PC-9 (cell line): ENCODE results near the gene LRIG2. TPM values are rescaled to one million over a fixed set of nuclear protein-coding genes. Genes with fewer than 3 reads are reported as not detected.

Source experiments
- BruUV-seq: library from RNA; stranded (reverse); fragments of 400-500 nt; replicated peaks from 2 replicates; lab custom pipeline; 2021; lab: Mats Ljungman, UMichigan
- CTCF ChIA-PET: fragments of 300-600 bp; sonication (Branson Sonifier 250); formaldehyde crosslinking; loops from one replicate; lab custom pipeline; 2022; ENCODE audit warnings: antibody characterized with exemption; lab: Charles Lee
- POLR2A ChIA-PET: fragments of 300-600 bp; sonication (Branson Sonifier 250); formaldehyde crosslinking; loops from one replicate; lab custom pipeline; 2022; ENCODE audit warnings: antibody characterized with exemption; ENCODE audit not compliant: unreplicated experiment; lab: Charles Lee
- DNase-seq, 2 experiments: peaks; one replicate each; pipeline versions ENCODE4 v3.0.0 to v3.0.0-alpha.2; 2015 to 2022; ENCODE audit warnings: mixed read lengths in 1 of 2
- H2AFZ ChIP-seq: fragments of 200-600 bp; sonication (generic); 2 replicates; pipeline ENCODE4 v1.8.1; 2017; ENCODE audit warnings: antibody characterized with exemption
- H3F3A ChIP-seq: fragments of 200-600 bp; sonication (generic); 2 replicates; pipeline ENCODE4 v1.8.1; 2017; ENCODE audit warnings: antibody characterized with exemption, mild to moderate bottlenecking, low read depth; ENCODE audit not compliant: insufficient read depth
- H3K27ac ChIP-seq: fragments of 200-600 bp; sonication (generic); 2 replicates; pipeline ENCODE4 v1.6.1; 2016; ENCODE audit warnings: mixed run types
- H3K27me3 ChIP-seq: fragments of 200-600 bp; sonication (generic); 2 replicates; pipeline ENCODE4 v1.6.1; 2016; ENCODE audit warnings: low read depth, mixed run types; ENCODE audit not compliant: insufficient read depth
- H3K36me3 ChIP-seq: fragments of 200-600 bp; sonication (generic); 2 replicates; pipeline ENCODE4 v1.6.1; 2016; ENCODE audit warnings: low read depth, mixed run types
- H3K4me1 ChIP-seq: fragments of 200-600 bp; sonication (generic); replicated peaks from 2 replicates; pipeline ENCODE4 v1.6.1; 2016; ENCODE audit warnings: mixed run types; ENCODE audit not compliant: insufficient read depth
- H3K4me2 ChIP-seq: fragments of 200-600 bp; sonication (generic); 2 replicates; pipeline ENCODE4 v1.6.1; 2017; ENCODE audit warnings: mixed run types
- H3K4me3 ChIP-seq: fragments of 200-600 bp; sonication (generic); 2 replicates; pipeline ENCODE4 v1.6.1; 2016; ENCODE audit warnings: mixed run types
- H3K79me2 ChIP-seq: fragments of 200-600 bp; sonication (generic); 2 replicates; pipeline ENCODE4 v1.6.1; 2017; ENCODE audit warnings: low read depth, mixed run types
- H3K9me2 ChIP-seq: fragments of 200-600 bp; sonication (generic); 2 replicates; pipeline ENCODE4 v1.8.1; 2017; ENCODE audit warnings: mild to moderate bottlenecking; ENCODE audit not compliant: insufficient read depth
- H3K9me3 ChIP-seq: fragments of 200-600 bp; sonication (generic); 2 replicates; pipeline ENCODE4 v1.8.1; 2016; ENCODE audit warnings: low read depth; ENCODE audit not compliant: insufficient read depth
- H4K20me1 ChIP-seq: fragments of 200-600 bp; sonication (generic); 2 replicates; pipeline ENCODE4 v1.8.1; 2017; ENCODE audit not compliant: insufficient read depth
- CTCF ChIP-seq: fragments of 200-600 bp; sonication (generic); conservative IDR thresholded peaks from 2 replicates; pipeline ENCODE4 v1.6.1; 2017; ENCODE audit warnings: mixed run types, antibody characterized with exemption, mild to moderate bottlenecking, moderate library complexity
- EZH2 ChIP-seq: fragments of 200-600 bp; sonication (generic); IDR thresholded peaks from 2 replicates; pipeline ENCODE4 v1.8.0; 2017; ENCODE audit warnings: antibody characterized with exemption, low read depth
- intact Hi-C: fragments of 100-400 bp; cut with micrococcal nuclease; formaldehyde crosslinking; loops from one replicate; pipeline ENCODE4 v1.10.0; 2022; ENCODE audit not compliant: unreplicated experiment
- total RNA-seq: library from RNA; stranded (reverse); gene quantifications from 2 replicates; pipeline ENCODE4 v1.2.3, GENCODE V29; 2021

LRIG2 gene
- total RNA-seq, 1 experiment from 2014 or later, result 10.6 TPM

GRCh38 chr1:113125517-113125916 is 52.5 kb downstream of the LRIG2 start:
- Histone ChIP-seq H3K4me1 (no peaks in the 10 kb centered on the region), H3F3A (peaks cover 6% of the 10 kb centered on the region; the same call in 1 of the 2 replicates), H3K27me3 (no peaks in the 10 kb centered on the region), H3K4me2 (no peak overlapping the region), H3K9me2 (no peaks in the 10 kb centered on the region), H3K4me3 (no peak overlapping the region), H3K79me2 (no peaks in the 10 kb centered on the region), H2AFZ (no peak overlapping the region), H4K20me1 (no peaks in the 10 kb centered on the region; the same call in 1 of the 2 replicates), H3K36me3 (peaks cover 46% of the 10 kb centered on the region), H3K9me3 (no peaks in the 10 kb centered on the region), H3K27ac (no peak overlapping the region)
- TF ChIP-seq EZH2 (no peak), CTCF (no peak)
- ChIA-PET CTCF (no interaction called here), POLR2A (no interaction called here)
- intact Hi-C loops, result no loop called here
- peak in 1 of 2 experiments; percentile 31 for DNase-seq
- BruUV-seq, result no TSS peak

GRCh38 chr1:113126207-113126606 is 53.2 kb downstream of the LRIG2 start:
- Histone ChIP-seq H3K4me2 (no peak overlapping the region), H3K4me3 (no peak overlapping the region), H3K36me3 (peaks cover 39% of the 10 kb centered on the region), H3K27me3 (no peaks in the 10 kb centered on the region), H4K20me1 (no peaks in the 10 kb centered on the region; the same call in 1 of the 2 replicates), H3K9me2 (no peaks in the 10 kb centered on the region), H2AFZ (no peak overlapping the region), H3K27ac (no peak overlapping the region), H3K4me1 (no peaks in the 10 kb centered on the region), H3F3A (peaks cover 7% of the 10 kb centered on the region; the same call in 1 of the 2 replicates), H3K9me3 (no peaks in the 10 kb centered on the region), H3K79me2 (no peaks in the 10 kb centered on the region)
- BruUV-seq, result no TSS peak
- CTCF ChIA-PET, result no interaction called here
- peak in 1 of 2 experiments; percentile 12 for DNase-seq
- TF ChIP-seq CTCF (no peak), EZH2 (no peak)
- intact Hi-C loops, result no loop called here
- POLR2A ChIA-PET, result no interaction called here

GRCh38 chr1:113128116-113128515 is 55.1 kb downstream of the LRIG2 start:
- Histone ChIP-seq H2AFZ (no peak overlapping the region), H4K20me1 (no peaks in the 10 kb centered on the region; the same call in 1 of the 2 replicates), H3K9me3 (no peaks in the 10 kb centered on the region), H3K27me3 (no peaks in the 10 kb centered on the region), H3K9me2 (no peaks in the 10 kb centered on the region), H3K4me1 (no peaks in the 10 kb centered on the region), H3K79me2 (no peaks in the 10 kb centered on the region), H3K4me3 (no peak overlapping the region), H3F3A (peaks cover 11% of the 10 kb centered on the region; the same call in 1 of the 2 replicates), H3K36me3 (peaks cover 28% of the 10 kb centered on the region), H3K27ac (no peak overlapping the region; the same call in 1 of the 2 replicates), H3K4me2 (no peak overlapping the region)
- no TSS peak for BruUV-seq
- intact Hi-C loops, result no loop called here
- DNase-seq, result peak in 1 of 2 experiments; percentile 27
- POLR2A ChIA-PET, result no interaction called here
- CTCF ChIA-PET, result interaction anchor here (0.7 kb wide), 1 partner anchor 179 kb away, joined by 3 read pairs; no protein-coding TSS in a partner anchor
- TF ChIP-seq CTCF (no peak), EZH2 (no peak)
